ENCODE results near the gene PIGV.
A peak's percentile ranks its signal among the peaks of the same experiment; 100 is the strongest.
"Not testable (repeated sequence)": the region's sequence is repeated elsewhere in the genome, so short reads cannot be mapped to it uniquely, and the experiment has no call there.

The PIGV gene

DNA sequence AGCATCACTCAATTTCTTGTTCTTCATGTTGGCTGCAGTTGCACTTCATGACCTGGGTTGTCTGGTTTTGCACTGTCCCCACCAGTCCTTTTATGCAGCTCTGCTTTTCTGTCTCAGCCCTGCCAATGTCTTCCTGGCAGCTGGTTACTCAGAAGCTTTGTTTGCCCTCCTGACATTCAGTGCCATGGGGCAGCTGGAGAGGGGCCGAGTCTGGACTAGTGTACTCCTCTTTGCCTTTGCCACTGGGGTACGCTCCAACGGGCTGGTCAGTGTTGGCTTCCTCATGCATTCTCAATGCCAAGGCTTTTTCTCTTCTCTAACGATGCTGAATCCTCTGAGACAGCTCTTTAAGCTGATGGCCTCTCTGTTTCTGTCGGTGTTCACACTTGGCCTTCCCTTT lies 6.6 kb downstream of the PIGV start:
- DNase-seq (ENCODE audit: low read depth), result no peak

DNA sequence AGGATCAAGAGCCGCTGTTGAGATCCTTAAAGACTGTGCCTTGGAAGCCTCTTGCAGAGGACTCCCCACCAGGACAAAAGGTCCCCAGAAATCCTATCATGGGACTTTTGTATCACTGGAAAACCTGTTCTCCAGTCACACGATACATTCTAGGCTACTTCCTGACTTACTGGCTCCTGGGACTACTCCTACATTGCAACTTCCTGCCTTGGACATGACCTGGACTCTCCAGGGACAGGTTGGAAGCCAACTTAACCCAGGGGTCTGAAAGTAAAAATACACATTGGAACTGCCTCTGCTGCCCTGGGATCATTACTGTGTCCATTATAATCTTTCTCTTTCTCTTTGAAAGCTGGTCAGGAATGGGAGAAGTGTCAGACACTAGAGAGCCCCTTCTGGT lies 9.9 kb downstream of the PIGV start:
- no peak for DNase-seq (ENCODE audit: low read depth)

DNA sequence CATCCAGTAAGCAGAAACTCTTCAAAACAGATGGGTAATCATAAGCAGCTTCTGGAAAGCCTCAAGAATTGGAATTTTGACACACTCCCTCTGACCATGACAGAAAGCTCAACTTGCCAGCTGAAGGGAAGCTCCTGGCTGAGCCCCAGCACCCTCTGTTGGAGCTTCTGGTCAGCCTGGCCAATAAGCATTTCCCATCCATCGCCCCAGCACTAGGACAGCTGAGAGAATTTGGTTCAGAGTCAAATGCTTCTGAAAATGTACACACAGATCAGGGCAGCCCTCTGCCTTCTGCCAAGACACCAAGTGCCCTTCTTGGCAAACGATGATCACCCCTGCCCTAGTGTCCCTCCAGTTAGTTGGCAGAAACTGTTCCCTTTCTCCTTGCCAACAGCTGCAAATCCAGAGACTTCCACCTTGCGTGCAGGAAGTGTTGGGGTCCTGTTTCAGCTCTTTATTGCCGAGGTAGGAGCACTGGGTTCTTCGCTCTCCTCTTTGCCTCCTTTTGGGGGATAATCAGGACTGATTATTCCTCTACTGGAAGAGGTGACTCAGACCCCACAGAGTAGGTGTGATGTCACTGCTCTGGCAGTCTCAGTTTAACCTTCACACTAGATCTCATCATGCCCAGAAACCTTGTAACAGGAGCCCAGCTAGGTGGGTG lies 11.9 kb downstream of the PIGV start:
- no peak for DNase-seq (ENCODE audit: low read depth)

DNA sequence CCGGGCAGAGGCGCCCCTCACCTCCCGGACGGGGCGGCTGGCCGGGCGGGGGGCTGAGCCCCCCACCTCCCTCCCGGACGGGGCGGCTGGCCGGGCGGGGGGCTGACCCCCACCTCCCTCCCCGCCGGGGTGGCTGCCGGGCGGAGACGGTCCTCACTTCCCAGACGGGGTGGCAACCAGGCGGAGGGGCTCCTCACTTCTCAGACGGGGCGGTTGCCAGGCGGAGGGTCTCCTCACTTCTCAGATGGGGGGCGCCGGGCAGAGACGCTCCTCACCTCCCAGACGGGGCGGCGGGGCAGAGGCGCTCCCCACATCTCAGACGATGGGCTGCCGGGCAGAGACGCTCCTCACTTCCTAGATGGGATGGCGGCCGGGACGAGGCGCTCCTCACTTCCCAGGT lies 16.2 kb downstream of the PIGV start:
- not testable (repeated sequence) for DNase-seq (ENCODE audit: low read depth)

DNA sequence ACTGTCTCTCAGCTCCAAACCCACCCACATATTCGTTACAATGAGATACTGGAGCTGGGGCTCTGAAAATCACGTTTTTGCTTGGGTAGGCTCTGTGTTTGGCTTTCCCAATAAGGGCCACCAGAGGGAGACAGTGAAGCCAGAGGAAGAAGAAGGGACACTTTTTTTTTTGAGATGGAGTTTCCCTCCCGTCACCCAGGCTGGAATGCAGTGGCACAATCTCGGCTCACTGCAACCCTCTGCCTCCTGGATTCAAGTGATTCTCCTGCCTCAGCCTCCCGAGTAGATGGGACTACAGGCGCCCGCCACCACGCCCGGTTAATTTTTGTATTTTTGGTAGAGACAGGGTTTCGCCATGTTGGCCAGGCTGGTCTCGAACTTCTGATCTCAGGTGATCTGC lies 22.4 kb downstream of the PIGV start:
- DNase-seq (ENCODE audit: low read depth), result not testable (repeated sequence)

DNA sequence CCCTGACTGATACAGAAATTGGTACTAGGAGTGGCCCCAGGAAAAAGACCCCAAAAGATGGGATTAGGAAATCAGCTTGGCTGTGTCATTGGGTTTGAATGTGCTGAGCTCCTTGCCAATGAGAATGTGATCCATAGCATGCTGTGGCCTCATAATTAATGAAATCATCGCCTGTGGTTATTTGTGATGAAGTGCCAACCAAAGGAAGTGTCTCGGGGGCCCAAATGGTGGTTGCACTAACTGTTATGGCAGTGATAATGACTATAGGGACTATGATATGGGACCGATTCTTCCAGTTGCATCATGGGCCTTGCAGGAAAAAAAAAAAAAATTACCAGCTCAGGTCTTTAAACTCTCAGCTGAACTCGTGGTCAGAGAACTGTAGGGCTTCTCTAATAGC lies 23.3 kb downstream of the PIGV start:
- DNase-seq (ENCODE audit: low read depth), result no peak

DNA sequence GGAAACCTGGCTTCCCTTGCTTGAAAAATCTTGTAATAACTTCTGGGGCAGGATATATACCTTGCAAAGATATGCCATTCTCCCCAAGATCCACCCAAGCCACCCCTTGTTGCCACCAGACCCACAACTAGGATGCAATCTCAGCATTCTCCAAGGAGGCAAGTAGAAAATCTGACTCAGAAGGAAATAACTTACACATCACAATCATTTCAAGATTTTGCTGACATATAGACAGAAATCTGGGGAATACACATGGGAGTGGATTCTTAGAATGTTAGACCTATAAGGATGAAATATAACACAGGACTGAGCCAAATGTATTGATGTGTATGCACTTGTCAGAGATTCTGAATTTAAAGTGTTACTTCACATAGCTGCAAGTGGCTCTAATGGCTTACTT lies 24.0 kb downstream of the PIGV start:
- no peak for DNase-seq (ENCODE audit: low read depth)

DNA sequence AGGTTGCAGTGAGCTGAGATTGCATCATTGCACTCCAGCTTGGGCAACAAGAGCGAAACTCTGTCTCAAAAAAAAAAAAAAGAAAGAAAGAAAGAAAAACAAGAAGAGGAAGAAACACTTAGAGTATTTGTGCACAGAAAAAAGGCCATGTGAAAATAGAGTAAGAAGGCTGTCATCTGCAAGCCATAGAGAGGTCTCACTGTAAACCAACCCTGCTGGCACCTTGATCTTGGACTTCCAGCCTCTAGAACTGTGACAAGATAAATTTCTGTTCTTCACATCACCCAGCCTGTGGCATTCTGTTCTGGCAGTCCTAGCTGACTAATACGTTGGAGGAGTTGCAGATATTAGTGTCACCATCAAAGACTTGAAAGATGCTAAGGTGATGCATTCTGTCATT lies 26.6 kb downstream of the PIGV start:
- DNase-seq (ENCODE audit: low read depth), result no peak

DNA sequence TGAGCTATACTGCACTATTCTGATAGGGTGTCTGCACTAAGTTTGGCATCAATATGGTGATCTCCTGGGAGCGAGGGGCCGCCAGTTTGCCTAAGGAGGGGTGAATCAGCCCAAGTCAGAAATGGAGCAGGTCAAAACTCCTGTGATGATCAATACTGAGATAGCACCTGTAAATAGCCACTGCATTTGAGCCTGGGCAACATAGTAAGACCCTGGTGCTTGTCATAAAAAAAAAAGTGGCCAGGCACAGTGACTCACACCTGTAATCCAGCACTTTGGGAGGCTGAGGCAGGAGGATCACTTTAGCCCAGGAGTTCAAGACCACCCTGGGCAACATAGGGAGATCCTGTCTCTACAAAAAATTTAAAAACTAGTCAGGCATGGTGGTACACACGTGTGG lies 27.1 kb downstream of the PIGV start:
- DNase-seq (ENCODE audit: low read depth), result no peak

DNA sequence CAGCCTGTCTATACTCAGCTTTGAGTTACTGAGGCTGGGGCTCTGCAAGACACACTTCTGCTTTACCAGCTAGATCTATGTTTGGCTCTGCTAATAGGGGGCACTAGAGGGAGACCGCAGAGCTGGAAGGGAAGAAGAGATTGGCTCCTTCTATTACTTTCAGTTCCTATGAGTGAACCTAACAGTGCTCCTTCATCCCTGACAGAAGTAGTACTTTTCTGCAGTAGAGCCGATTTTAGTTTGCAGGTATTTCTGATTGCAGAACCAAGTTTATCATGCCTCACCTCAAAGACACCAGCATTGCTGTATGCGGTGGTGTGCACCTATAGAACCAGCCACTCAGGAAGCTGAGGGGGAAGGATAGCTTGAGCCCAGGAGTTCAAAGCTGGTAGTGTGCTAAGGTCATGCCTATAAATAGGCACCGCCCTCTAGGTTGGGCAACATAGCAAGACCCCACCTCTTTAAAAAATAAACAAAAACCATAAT lies 33.1 kb downstream of the PIGV start:
- DNase-seq (ENCODE audit: low read depth), result no peak

DNA sequence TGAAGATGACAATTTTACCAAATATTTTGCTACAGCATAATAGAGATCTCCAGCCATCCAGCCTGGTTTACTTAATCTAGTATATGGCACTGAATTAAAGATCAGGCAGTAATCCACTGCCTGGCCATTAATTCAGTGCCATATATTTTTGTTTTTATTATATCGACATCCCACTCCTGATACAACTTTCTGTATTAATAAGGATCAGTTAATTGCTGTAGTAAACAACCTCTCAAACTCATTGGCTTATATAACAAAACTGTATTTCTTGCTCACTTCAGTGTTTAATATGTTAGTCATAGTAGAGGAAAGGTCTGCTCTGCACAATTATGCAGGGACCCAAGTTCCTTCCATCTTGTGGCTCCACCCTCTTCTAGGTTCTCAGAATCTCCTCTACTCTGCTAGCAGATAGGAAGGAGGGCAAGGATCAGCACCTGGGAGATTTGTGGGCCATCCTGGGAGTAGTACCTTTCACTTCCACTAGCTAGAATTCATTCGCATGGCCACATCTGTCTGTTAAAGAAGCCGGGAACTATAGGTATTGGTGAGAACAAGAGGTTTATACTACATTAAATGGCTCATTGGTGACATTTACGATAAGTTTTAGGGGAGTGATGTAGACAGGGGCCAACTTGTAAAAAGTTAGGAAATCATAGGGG lies 35.1 kb downstream of the PIGV start:
- DNase-seq (ENCODE audit: low read depth), result no peak

DNA sequence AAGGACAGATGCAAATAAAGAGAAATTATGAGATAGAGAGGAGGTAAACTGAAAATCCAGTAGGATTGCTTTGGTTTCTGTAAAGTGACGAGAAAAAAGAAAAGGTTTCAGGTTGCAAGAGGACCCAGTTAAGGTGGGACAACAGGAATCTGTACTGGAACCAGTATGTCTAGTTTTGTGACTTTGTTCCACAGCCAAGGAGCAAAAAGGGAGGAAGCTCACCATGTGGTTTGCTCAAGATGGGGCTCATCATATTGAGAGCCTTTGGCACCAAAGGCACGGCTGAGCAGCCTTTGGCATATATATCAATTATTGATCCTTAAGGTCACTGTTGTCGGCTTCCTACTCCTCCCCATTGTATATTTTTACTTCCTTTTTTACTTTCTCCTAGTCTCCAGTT lies 37.0 kb downstream of the PIGV start:
- no peak for DNase-seq (ENCODE audit: low read depth)

DNA sequence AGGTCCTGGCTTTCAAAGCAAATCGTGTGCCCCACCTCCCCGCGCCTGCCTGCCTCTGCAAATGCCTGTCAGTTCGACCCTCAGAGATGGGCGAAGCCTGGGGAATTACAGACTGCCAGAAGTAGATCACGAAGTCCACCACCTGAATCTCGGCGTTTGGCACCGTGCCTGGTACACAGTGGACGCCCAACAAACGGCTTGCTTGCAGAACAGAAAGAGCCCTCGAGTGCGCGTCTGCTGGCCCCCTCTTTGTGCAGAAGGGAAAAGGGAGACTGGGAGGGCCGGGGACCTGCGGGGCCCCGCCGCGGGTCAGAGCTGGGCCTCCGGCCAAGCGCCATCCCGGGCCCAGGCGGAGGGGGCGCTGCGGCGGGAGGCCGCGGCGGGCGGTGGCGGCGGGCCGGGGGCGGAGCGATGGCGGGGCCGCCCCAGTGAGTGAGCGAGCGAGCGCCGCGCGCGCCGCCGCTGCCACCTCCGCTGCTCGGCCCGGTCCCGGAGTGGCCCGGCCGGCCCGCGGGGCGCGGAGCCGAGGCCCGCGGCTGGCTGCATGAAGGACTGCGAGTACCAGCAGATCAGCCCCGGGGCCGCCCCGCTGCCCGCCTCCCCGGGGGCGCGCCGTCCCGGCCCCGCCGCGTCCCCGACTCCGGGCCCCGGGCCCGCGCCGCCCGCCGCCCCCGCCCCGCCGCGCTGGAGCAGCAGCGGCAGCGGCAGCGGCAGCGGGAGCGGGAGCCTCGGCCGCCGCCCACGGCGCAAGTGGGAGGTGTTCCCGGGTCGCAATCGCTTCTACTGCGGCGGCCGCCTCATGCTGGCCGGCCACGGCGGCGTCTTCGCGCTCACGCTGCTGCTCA lies 38.7 kb downstream of the PIGV start, which contains the start of gene ZDHHC18:
Gene ZDHHC18 (plus strand): TSS at position 428 of the 845 bp plus-strand sequence. CDS start 117 bp downstream, at position 545.
- peak; percentile 69 for DNase-seq (ENCODE audit: low read depth)

DNA sequence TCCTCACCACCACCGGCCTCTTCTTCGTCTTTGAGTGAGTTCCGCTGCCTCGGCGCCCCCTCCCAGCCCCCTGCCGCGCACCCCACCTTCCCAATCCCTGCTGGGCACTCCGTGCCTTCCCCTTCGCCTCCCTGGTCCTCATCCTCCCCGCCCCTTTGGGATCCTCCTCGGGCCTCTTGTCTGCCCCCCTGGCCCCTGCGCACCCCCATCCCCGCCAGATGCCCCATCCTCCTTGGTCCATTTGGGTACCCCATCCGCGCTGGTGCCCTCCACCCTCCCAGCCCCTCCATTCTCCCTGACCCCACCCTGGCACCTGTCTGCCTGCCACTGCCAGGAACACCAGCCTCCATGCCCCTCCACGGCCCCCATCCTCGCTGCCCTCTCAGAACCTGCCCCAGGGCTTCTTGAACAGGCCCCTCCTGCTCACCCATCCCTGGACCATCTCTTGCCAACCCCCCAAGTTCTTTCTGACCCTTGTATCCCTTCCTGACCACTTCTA lies 39.4 kb downstream of the PIGV start:
- no peak for DNase-seq (ENCODE audit: low read depth)

DNA sequence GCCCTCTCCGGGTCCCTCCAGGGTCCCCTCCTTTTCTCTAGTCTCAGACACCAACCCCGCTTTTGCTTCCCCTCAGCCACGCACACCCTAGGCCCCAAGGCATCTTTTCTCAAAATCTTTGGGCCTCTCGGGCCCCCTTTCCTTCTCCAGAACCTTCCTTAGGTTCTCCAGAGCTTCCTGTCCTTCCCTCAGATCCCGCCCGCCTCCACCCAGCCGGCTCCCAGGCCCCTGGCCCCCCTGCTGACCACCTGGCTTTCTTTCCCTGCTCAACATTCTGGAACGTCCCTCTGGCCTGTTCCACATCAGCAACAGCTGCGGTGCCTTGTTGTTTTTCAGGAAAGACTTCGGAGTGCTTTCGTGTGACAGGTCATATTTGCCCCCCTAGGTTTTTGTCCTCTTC lies 39.9 kb downstream of the PIGV start:
- no peak for DNase-seq (ENCODE audit: low read depth)

DNA sequence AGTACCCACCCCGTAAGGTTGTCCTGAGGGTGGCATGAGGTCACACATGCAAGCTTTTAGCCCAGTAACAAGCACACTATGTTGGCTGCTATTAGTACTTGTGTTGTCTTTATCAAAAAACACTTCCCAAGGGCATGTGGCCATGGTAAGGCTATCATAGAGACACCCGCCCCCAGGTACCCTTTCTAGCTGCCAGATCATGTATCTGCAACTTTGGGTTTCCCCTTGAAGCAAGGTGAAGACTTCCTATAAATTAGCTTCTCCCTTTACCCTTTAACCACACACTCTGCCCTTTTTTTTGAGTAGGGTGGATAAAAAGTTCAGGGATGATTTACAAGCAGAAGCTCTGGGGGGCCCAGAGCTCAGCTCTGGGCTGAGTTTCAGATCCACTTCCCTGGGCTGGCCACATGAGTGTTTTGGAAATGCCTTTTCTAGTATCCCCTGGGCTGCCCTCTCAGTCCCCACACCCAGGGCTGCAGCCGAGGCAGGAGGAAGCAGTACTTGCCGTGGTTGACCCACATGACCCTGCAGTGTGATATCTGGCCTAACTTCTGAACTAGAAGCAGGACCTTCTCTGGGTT lies 40.8 kb downstream of the PIGV start:
- no peak for DNase-seq (ENCODE audit: low read depth)

DNA sequence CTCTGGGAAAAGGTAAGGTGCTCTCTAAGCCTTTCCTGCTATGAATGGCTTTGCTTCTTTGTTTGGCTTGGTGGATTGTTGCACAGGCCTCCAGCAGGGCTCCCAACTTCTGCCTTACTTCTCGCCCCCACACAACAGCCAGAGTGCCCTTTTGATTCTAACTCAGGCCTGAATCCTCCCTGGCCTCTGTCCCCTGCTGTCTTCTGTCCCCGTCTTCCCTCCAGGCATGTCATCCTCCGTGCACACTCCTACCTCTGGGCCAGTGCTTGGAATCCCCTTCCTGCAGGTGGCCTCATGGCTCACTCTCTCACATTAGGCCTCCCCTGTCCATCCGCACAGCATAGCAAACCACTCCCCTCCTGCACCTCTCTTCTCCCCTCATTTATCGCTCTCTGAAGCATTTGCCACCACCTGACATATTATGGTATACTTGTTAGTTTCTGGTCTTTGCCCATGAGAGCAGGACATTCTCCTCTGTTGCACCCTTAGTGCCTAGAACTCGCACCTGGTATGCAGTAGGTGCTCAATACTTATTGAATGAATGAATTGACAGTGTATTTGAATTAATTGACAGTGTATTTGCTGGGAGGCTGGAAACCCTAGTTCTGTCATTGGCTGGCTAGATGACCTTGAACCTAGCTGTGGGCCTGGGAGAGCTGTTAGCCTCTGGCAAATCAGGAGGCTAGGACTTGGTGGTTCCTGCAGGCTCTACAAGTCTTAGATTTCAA lies 41.6 kb downstream of the PIGV start:
- no peak for DNase-seq (ENCODE audit: low read depth)

DNA sequence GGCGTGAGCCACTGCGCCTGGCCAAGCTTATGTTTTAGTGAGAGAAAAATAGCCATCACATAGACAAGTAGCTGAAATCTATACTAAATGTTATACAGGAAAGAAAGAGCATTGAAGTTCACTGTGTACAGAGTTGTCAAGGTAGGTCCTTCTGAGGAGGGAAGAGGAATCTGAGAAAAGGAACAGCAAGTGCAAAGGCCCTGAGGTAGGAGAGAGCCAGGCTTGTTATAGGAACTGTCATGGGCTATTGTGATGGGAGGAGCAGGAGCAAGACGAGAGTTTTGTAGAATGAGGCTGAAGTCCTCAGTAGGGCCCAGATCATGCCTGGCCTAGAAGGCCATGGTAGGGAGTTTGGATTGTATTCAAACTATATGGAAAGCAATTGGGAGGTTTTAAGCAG lies 43.3 kb downstream of the PIGV start:
- DNase-seq (ENCODE audit: low read depth), result no peak

DNA sequence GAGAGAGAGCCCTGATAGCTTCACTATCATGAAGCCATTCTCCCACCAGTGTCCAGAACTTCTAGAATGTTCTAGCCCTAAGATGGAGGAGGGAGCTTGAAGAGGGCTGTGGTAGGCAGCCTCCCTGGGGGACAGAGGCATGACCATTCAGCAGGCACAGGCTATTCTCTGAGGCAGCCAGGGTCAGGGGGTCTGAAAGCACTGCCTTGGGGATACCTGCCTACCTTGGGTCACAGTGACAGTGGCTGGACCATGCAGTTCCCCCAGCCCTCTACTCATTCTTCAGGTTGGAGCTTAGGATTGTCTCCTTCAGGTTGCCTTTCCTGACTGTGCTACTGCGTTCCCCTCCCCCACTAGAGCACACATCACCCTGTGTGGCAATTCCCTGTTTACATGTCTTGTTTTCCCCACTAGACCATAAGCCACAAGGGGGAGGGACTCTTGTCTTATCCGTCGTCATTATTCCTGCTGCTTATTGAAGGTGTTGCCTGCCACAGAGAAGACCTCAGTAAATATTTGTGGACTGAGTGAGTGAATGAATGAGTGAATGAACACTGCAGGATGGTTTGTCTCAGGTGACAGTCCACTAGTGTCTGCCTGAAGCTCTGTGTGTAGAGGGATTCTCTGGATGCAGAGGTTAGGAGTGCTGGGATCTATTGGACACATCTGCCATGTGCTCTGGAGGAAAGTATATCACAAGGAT lies 43.9 kb downstream of the PIGV start:
- DNase-seq (ENCODE audit: low read depth), result no peak

DNA sequence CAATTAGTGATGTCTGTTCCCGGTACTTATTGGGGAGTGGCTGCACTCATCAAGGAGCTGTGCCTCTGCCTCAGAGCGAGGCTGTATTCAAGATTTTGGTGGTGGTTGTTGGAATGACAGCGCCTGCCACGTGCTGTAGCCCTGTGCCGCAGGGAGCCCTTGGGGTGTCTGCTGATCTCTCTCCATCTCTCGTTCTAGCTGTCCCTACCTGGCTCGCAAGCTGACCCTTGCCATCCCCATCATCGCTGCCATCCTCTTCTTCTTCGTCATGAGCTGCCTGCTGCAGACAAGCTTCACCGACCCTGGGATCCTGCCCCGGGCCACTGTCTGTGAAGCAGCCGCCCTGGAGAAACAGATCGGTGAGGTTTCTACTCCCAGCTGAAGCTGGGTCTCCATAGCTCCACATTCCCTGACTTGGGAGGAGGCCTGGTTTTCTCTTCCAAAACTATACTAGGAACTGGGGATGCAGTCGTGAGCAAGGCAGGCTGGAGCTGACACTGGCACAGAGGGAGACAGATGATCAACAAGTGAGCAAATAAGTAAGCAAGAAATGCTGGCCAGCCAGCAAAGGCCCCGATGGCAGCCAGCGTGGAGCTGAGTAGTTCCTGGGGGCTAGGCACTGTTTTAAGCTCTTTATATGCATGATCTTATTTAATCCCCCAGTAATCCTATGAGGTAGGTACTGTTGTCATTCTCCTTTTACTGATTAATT lies 44.7 kb downstream of the PIGV start:
- no peak for DNase-seq (ENCODE audit: low read depth)
